ENCODE measurements around the gene MST1R.

DNA sequence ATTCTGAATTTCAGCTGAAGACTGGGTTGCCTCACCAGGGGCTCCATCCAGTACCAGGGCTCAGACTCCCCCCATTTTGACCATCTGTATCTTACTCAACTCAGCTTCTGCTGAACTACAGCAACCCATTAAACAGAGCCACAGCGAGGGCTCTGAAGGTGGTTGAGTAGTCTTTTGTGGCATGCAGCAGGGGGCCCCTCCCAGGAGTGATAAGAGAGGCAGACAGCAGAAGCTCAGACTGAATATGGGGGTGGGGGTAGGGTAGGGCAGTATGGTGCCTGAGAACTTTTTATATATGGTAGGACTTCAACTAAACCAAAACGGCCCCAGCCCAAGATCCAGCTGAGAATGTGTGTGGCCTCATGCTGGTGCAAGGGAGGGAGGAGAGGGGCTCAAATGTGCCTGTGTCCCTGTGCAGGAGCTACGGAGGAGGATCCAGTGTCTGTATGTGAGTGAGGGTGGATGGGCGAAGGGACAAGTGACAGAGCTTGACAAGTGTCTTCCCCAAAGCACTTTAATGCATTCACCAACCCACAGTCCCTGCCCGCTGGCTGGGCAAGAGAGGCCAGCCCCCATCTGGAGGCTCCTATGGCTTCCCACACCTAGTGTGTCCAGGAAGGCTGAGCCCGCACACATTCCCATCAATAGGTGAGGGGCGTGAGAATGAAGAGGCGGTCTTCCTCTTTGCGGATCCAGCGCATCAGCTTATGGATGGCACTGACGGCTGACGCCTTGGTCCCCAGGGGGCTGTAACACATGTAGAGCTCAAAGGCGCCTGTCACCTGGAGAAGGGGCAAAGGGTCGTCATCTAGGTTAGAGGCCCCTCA lies 4.9 kb upstream of the MST1R start:
- TF ChIP-seq, protein P1, sequence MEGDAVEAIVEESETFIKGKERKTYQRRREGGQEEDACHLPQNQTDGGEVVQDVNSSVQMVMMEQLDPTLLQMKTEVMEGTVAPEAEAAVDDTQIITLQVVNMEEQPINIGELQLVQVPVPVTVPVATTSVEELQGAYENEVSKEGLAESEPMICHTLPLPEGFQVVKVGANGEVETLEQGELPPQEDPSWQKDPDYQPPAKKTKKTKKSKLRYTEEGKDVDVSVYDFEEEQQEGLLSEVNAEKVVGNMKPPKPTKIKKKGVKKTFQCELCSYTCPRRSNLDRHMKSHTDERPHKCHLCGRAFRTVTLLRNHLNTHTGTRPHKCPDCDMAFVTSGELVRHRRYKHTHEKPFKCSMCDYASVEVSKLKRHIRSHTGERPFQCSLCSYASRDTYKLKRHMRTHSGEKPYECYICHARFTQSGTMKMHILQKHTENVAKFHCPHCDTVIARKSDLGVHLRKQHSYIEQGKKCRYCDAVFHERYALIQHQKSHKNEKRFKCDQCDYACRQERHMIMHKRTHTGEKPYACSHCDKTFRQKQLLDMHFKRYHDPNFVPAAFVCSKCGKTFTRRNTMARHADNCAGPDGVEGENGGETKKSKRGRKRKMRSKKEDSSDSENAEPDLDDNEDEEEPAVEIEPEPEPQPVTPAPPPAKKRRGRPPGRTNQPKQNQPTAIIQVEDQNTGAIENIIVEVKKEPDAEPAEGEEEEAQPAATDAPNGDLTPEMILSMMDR (IDR thresholded peaks at IDR 0.05; ENCODE audit: borderline replicate concordance, extremely low read depth, low read length, poor library complexity, severe bottlenecking), result no peak
- TF ChIP-seq EZH2 (IDR thresholded peaks at IDR 0.05; ENCODE audit: borderline replicate concordance, low read depth, low read length, severe bottlenecking), result no peak
